GM19463 (cell line): Measurements from ENCODE around the gene CLASP1.

Experiments used
- ATAC-seq: cut with Tn5 transposase; IDR thresholded peaks from one replicate; pipeline ENCODE4 v1.9.1; 2021; ENCODE audit warnings: mild to moderate bottlenecking, moderate library complexity; ENCODE audit not compliant: unreplicated experiment

The CLASP1 gene

GRCh38 chr2:121550669-121551068 lies 98.6 kb downstream of the CLASP1 start:
- no peak for ATAC-seq

GRCh38 chr2:121547646-121548045 lies 101.6 kb downstream of the CLASP1 start:
- ATAC-seq: no peak

GRCh38 chr2:121545913-121546312 lies 103.3 kb downstream of the CLASP1 start:
- no peak for ATAC-seq

GRCh38 chr2:121545257-121545656 lies 104.0 kb downstream of the CLASP1 start:
- no peak for ATAC-seq

- no peak for ATAC-seq
Measured at GRCh38 chr2:121541495-121541894, 107.8 kb downstream of the CLASP1 start.

- no peak for ATAC-seq
Measured at GRCh38 chr2:121539750-121540469, 109.4 kb downstream of the CLASP1 start.

- ATAC-seq: no peak
Measured at GRCh38 chr2:121536850-121537557, 112.3 kb downstream of the CLASP1 start.

- ATAC-seq: no peak
Measured at GRCh38 chr2:121536347-121536746, 112.9 kb downstream of the CLASP1 start.

- ATAC-seq: no peak
Measured at GRCh38 chr2:121534007-121534406, 115.3 kb downstream of the CLASP1 start.

GRCh38 chr2:121532894-121533293 lies 116.4 kb downstream of the CLASP1 start:
- ATAC-seq: no peak

- no peak for ATAC-seq
Measured at GRCh38 chr2:121532347-121532766, 116.9 kb downstream of the CLASP1 start.

GRCh38 chr2:121530212-121530705 lies 119.0 kb downstream of the CLASP1 start:
- ATAC-seq: peak; percentile 53

GRCh38 chr2:121529439-121530211 lies 119.6 kb downstream of the CLASP1 start:
- peak; percentile 2 for ATAC-seq

- no peak for ATAC-seq
Measured at GRCh38 chr2:121527009-121527682, 122.1 kb downstream of the CLASP1 start.

GRCh38 chr2:121524685-121525425 lies 124.4 kb downstream of the CLASP1 start:
- no peak for ATAC-seq

- no peak for ATAC-seq
Measured at GRCh38 chr2:121521359-121521758, 127.9 kb downstream of the CLASP1 start.

GRCh38 chr2:121520641-121520994 lies 128.6 kb downstream of the CLASP1 start:
- ATAC-seq: no peak

- ATAC-seq: no peak
Measured at GRCh38 chr2:121519732-121520640, 129.3 kb downstream of the CLASP1 start.

GRCh38 chr2:121519153-121519552 lies 130.1 kb downstream of the CLASP1 start:
- no peak for ATAC-seq
